Activated CD8-positive, alpha-beta T cell treated with anti-CD3 and anti-CD28 coated beads for 36 hours (primary cell): Measurements from ENCODE around the gene CADM2. TPM values are rescaled to one million over a fixed set of nuclear protein-coding genes. Genes with fewer than 3 reads are reported as not detected.

Source experiments
- ATAC-seq: fragments of 200-7000 bp; cut with Tn5 transposase; one replicate; pipeline ENCODE4 v1.10.0; 2021; ENCODE audit warnings: mild to moderate bottlenecking, moderate library complexity
- CTCF ChIA-PET: fragments of 350-600 bp; sonication (Branson Sonifier 250); formaldehyde crosslinking; loops from one replicate; lab custom pipeline; 2021; ENCODE audit warnings: antibody characterized with exemption; lab: Charles Lee
- POLR2A ChIA-PET: fragments of 350-600 bp; sonication (Branson Sonifier 250); formaldehyde crosslinking; loops from one replicate; lab custom pipeline; 2021; ENCODE audit warnings: antibody characterized with exemption; lab: Charles Lee
- DNase-seq: peaks from one replicate; pipeline ENCODE4 v3.0.0-alpha.2; 2020
- H3K27ac Mint-ChIP-seq: one replicate; pipeline ENCODE4 v1.8.0; 2021; ENCODE audit warnings: mild to moderate bottlenecking, mixed read lengths
- H3K27me3 Mint-ChIP-seq: one replicate; pipeline ENCODE4 v1.8.0; 2021; ENCODE audit warnings: mixed read lengths
- H3K36me3 Mint-ChIP-seq: one replicate; pipeline ENCODE4 v1.8.0; 2021; ENCODE audit warnings: low read depth, mixed read lengths
- H3K4me1 Mint-ChIP-seq: one replicate; pipeline ENCODE4 v1.8.0; 2021; ENCODE audit warnings: low read depth, mixed read lengths
- H3K4me3 Mint-ChIP-seq: one replicate; pipeline ENCODE4 v1.8.0; 2021; ENCODE audit warnings: mild to moderate bottlenecking, moderate library complexity, mixed read lengths
- H3K9me3 Mint-ChIP-seq: one replicate; pipeline ENCODE4 v1.8.0; 2021; ENCODE audit warnings: mixed read lengths
- intact Hi-C: fragments of 100-400 bp; cut with micrococcal nuclease; formaldehyde crosslinking; loops from one replicate; pipeline ENCODE4 v1.10.0; 2022
- total RNA-seq, 2 experiments: library from RNA; stranded (reverse); gene quantifications; one replicate each; pipeline ENCODE4 v1.2.3, GENCODE V29; 2021
- TF ChIP-seq, protein P1 (sequence below): fragments of 200-600 bp; IDR thresholded peaks from one replicate; pipeline ENCODE4 v1.8.0; 2022; ENCODE audit warnings: antibody characterized with exemption, mild to moderate bottlenecking

The CADM2 gene
- total RNA-seq, 2 experiments from 2014 or later = 0.38 TPM; not detected in 1

DNA sequence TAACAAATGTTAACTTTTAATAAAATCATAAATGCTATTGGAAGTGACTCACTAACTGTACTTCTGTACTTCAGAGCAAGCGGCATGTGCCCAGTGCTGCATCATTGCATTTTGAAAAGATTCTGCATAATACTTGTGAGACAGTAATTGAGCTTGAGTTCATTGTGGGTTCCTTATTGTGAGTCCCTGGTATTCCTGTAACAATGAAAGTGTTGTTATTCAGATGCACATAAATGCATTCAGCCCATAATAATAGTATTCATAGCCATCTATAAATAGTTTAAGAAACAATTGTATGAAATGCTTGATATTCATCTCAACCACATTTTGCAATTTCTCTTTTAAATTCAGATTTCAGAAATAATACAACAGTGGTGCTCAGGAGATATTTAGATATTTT is 976.4 kb downstream of the CADM2 start:
- no peaks in the 10 kb centered on the region for H3K27me3 Mint-ChIP-seq
- H3K9me3 Mint-ChIP-seq = peaks cover 4% of the 10 kb centered on the region
- DNase-seq (no peak), ATAC-seq (no peak)
- TF ChIP-seq, protein P1, sequence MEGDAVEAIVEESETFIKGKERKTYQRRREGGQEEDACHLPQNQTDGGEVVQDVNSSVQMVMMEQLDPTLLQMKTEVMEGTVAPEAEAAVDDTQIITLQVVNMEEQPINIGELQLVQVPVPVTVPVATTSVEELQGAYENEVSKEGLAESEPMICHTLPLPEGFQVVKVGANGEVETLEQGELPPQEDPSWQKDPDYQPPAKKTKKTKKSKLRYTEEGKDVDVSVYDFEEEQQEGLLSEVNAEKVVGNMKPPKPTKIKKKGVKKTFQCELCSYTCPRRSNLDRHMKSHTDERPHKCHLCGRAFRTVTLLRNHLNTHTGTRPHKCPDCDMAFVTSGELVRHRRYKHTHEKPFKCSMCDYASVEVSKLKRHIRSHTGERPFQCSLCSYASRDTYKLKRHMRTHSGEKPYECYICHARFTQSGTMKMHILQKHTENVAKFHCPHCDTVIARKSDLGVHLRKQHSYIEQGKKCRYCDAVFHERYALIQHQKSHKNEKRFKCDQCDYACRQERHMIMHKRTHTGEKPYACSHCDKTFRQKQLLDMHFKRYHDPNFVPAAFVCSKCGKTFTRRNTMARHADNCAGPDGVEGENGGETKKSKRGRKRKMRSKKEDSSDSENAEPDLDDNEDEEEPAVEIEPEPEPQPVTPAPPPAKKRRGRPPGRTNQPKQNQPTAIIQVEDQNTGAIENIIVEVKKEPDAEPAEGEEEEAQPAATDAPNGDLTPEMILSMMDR = no peak
- ChIA-PET POLR2A (no interaction called here), CTCF (no interaction called here)
- no peaks in the 10 kb centered on the region for H3K4me1 Mint-ChIP-seq
- no peak overlapping the region for H3K27ac Mint-ChIP-seq
- H3K36me3 Mint-ChIP-seq = no peaks in the 10 kb centered on the region
- no peak overlapping the region for H3K4me3 Mint-ChIP-seq
- intact Hi-C loops = no loop called here

DNA sequence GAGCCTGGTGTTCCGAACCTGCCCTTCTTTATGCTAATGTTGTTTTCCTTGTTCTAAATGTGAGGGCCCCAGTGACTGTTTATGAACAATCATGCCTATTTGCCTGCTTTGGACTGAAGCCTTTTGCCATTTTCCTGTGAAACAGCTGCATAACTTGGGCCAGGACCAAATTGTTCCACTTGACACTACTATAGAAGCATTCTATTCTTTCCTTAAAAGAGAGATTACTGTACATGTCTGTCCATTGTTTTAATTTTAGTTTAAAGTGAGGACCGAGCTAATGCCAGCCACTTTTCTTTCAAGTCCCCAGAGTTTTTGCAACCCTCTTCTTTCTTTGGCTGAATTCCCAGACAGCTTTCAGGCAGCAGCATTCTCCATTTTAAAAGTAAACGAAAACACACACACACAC is 980.3 kb downstream of the CADM2 start:
- H3K27me3 Mint-ChIP-seq = no peaks in the 10 kb centered on the region
- TF ChIP-seq, protein P1 = no peak
- ChIA-PET CTCF (no interaction called here), POLR2A (interaction anchor here (0.6 kb wide), 1 partner anchor 103 kb away, joined by 4 read pairs; no protein-coding TSS in a partner anchor)
- H3K4me3 Mint-ChIP-seq = no peak overlapping the region
- H3K9me3 Mint-ChIP-seq = peaks cover 10% of the 10 kb centered on the region
- H3K27ac Mint-ChIP-seq = no peak overlapping the region
- ATAC-seq (no peak), DNase-seq (no peak)
- H3K36me3 Mint-ChIP-seq = no peaks in the 10 kb centered on the region
- intact Hi-C loops = no loop called here
- no peaks in the 10 kb centered on the region for H3K4me1 Mint-ChIP-seq

GRCh38 chr3:85950435-85950834 is 991.6 kb downstream of the CADM2 start:
- ATAC-seq (no peak), DNase-seq (no peak)
- TF ChIP-seq, protein P1 = no peak
- Mint-ChIP-seq H3K4me3 (no peak overlapping the region), H3K4me1 (no peaks in the 10 kb centered on the region), H3K27me3 (no peaks in the 10 kb centered on the region), H3K27ac (no peak overlapping the region), H3K36me3 (no peaks in the 10 kb centered on the region), H3K9me3 (peaks cover 5% of the 10 kb centered on the region)
- ChIA-PET CTCF (no interaction called here), POLR2A (no interaction called here)
- intact Hi-C loops = no loop called here

GRCh38 chr3:85960793-85961192 is 1002.0 kb downstream of the CADM2 start:
- ChIA-PET CTCF (no interaction called here), POLR2A (no interaction called here)
- TF ChIP-seq, protein P1 = no peak
- H3K4me1 Mint-ChIP-seq = no peaks in the 10 kb centered on the region
- H3K4me3 Mint-ChIP-seq = no peak overlapping the region
- DNase-seq (no peak), ATAC-seq (no peak)
- no peaks in the 10 kb centered on the region for H3K27me3 Mint-ChIP-seq
- no peaks in the 10 kb centered on the region for H3K36me3 Mint-ChIP-seq
- intact Hi-C loops = no loop called here
- H3K9me3 Mint-ChIP-seq = peaks cover 6% of the 10 kb centered on the region
- H3K27ac Mint-ChIP-seq = no peak overlapping the region

- Mint-ChIP-seq H3K4me1 (no peaks in the 10 kb centered on the region), H3K27ac (no peak overlapping the region), H3K9me3 (peaks cover 1% of the 10 kb centered on the region), H3K27me3 (no peaks in the 10 kb centered on the region), H3K36me3 (no peaks in the 10 kb centered on the region), H3K4me3 (no peak overlapping the region)
- ATAC-seq (no peak), DNase-seq (no peak)
- intact Hi-C loops = no loop called here
- TF ChIP-seq, protein P1 = no peak
- CTCF ChIA-PET = no interaction called here
- POLR2A ChIA-PET = no interaction called here
These were observed 1019.0 kb downstream of the CADM2 start for GRCh38 chr3:85977615-85978338.
